ENCODE results near the gene ITFG2.

DNA sequence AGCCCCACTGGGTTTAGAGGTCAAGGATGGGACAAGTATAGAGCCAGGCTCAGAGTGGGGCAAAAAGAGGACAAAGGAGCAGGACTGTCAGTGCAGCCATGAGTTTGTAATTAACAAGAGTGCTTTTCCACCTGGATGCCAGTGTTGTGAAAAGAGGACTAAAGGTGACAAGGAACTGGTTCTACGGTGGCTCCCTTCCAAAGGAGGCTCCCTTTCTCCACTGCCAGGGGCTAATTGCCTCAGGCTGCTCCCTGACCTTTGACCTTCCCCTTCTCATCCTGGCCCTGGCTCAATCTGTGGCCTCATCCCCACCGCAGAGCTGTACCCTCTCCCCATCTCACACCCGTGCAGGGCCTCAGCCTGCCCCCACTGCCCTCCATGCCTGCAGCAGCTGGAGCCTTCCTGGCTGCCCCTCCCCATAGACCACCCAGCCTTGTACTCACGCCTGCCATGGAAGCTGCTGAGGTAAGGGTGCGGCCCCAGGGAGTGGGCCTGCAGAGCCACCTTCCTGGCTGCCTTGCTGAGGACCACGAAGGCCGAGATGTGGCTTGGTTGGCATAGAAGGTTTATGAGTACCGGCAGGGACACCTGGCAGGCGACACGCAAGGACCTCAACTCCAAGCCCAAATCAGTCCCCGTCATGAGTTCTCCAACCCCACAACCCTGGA, 42.5 kb upstream of the ITFG2 start:
- no peak for TF ChIP-seq EZH2 (IDR thresholded peaks at IDR 0.05)
- TF ChIP-seq POLR2AphosphoS5 (IDR thresholded peaks at IDR 0.05; ENCODE audit: borderline replicate concordance, low read depth, low read length): no peak
- TF ChIP-seq FOXP2 (optimal IDR thresholded peaks at IDR 0.05; ENCODE audit: control extremely low read depth, extremely low read length, insufficient read depth): no peak

All from SK-N-MC (cell line).